Duodenal mucosa (tissue), 2 donors: Measurements from ENCODE around the gene CDC20B.
"Not testable (repeated sequence)": the region's sequence is repeated elsewhere in the genome, so short reads cannot be mapped to it uniquely, and the experiment has no call there.

Experiments
- H3K27ac ChIP-seq: one replicate; pipeline ENCODE4 v1.7.0; 2013; ENCODE audit warnings: low read depth, low read length
- H3K27me3 ChIP-seq, 2 donors: one replicate each; pipeline ENCODE4 v1.7.0; 2013; ENCODE audit warnings: low read length in 2 of 2, control low read depth in 1 of 2; ENCODE audit not compliant: insufficient read depth in 2 of 2, control insufficient read depth in 1 of 2
- H3K36me3 ChIP-seq, 2 donors: one replicate each; pipeline ENCODE4 v1.7.0; 2013; ENCODE audit warnings: low read length in 2 of 2, control low read depth in 1 of 2; ENCODE audit not compliant: insufficient read depth in 2 of 2, control insufficient read depth in 1 of 2
- H3K4me1 ChIP-seq, 2 donors: one replicate each; pipeline ENCODE4 v1.7.0; 2013; ENCODE audit warnings: low read length in 2 of 2, control low read depth in 1 of 2; ENCODE audit not compliant: insufficient read depth in 2 of 2, control insufficient read depth in 1 of 2
- H3K4me3 ChIP-seq, 2 donors: one replicate each; pipeline ENCODE4 v1.7.0; 2013; ENCODE audit warnings: low read length in 2 of 2, low read depth in 1 of 2
- H3K9ac ChIP-seq, 2 donors: one replicate each; pipeline ENCODE4 v1.7.0; 2013; ENCODE audit warnings: low read length in 2 of 2, low read depth in 1 of 2
- H3K9me3 ChIP-seq, 2 donors: one replicate each; pipeline ENCODE4 v1.7.0; 2013; ENCODE audit warnings: low read length in 2 of 2, control low read depth in 1 of 2; ENCODE audit not compliant: control insufficient read depth in 1 of 2

CDC20B gene

DNA sequence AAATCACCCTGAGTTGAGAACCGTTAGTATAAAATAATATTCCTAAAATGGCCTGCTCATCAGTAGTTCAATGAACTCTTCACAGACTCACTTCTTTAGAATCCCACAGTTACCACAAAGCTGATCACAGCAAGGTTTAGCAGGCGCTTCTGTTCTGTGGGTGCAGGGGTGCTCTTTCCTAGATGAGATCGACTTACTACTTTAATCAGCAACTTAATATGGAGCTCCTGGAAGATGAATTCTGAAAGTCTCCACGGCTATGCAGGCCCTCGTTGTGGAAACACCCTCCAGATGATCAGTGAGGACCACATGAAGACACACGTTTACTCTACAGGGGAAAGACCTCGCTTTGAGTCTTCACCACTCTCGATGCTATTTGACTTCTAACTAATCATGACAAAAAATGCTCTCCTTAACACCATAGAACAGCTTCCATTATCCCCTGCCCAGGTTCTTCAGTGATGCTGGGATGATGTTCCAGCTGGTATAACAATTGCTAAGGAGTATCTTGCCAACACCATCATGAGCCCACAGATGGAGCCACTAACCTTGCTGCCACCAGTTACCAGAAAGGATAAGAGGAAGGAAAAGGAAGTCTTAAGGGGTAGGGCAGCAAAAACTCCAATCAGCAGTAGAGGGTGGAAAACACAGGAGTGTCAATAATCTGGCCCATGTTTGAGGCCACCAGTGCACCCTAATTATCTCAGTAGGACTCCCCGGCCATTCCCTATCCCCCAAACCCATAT is 30.9 kb downstream of the CDC20B start:
- Histone ChIP-seq H3K36me3 (no peaks in the 10 kb centered on the region), H3K9ac (no peak overlapping the region), H3K27me3 (peaks cover 4 to 5% of the 10 kb centered on the region in 2 donors), H3K27ac (no peak overlapping the region), H3K4me3 (no peak overlapping the region), H3K4me1 (no peaks in the 10 kb centered on the region), H3K9me3 (no peaks in the 10 kb centered on the region)

GRCh38 chr5:55140908-55141665 is 31.9 kb downstream of the CDC20B start:
- peaks cover 4 to 5% of the 10 kb centered on the region in 2 donors for H3K27me3 ChIP-seq

GRCh38 chr5:55136521-55136920 is 36.5 kb downstream of the CDC20B start:
- Histone ChIP-seq H3K27me3 (peaks cover 0 to 4% of the 10 kb centered on the region in 2 donors), H3K4me3 (no peak overlapping the region), H3K4me1 (no peaks in the 10 kb centered on the region), H3K9me3 (no peaks in the 10 kb centered on the region), H3K36me3 (no peaks in the 10 kb centered on the region), H3K9ac (no peak overlapping the region), H3K27ac (no peak overlapping the region)

More at GRCh38 chr5:55140908-55141665, 31.9 kb downstream of the CDC20B start:
- Histone ChIP-seq H3K27ac (no peak overlapping the region), H3K4me3 (no peak overlapping the region), H3K36me3 (no peaks in the 10 kb centered on the region), H3K9ac (no peak overlapping the region), H3K9me3 (no peaks in the 10 kb centered on the region), H3K4me1 (no peaks in the 10 kb centered on the region)

DNA sequence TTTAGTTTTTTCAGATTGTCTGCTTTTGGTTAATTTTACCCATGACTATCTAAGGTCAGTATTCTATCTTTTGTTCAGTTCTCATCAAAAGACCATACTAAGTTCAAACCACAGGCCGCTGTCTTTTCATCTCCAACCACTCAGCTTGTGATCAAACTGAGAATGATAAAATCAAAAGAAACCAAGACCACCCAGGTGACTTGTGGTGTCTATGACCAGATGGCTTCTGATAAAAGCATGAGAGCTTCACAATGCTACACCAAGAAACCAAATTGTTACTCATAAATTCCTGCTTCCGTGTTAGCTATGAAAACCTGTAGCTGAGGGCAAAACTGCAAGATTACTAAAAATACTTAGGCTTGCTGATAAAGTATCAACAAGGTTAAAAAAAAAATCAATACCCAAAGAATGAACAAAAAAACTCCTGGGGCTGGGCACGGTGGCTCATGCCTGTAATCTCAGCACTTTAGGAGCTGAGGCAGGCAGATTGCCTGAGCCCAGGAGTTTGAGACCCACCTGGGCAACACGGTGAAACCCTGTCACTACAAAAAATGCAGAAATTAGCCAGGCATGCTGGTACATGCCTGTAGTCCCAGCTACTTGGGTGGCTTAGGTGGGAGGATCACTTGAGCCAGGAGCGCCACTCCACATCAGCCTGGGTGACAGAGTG is 38.8 kb downstream of the CDC20B start:
- Histone ChIP-seq H3K9ac (no peak overlapping the region), H3K4me3 (no peak overlapping the region), H3K27ac (no peak overlapping the region), H3K36me3 (no peaks in the 10 kb centered on the region), H3K9me3 (no peaks in the 10 kb centered on the region), H3K4me1 (no peaks in the 10 kb centered on the region), H3K27me3 (peaks cover 0 to 4% of the 10 kb centered on the region in 2 donors)

DNA sequence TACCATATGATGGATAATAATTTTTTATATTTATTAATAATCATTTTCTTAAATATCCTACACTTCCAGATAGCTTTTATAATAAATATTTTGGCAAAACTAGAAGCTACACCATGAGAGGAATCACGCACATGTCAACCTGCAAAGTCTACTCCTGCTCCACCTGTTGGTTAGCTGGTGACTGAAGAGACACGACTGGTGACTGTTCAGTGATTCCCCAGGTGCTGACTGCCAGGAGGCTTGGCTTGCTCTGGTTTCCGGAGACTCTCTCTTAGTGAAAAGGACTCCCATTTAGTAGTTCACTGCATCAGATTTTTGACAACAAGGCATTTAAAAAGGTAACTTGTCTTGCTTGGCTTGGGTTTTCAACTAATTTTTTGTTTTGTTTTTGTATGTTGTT is 49.6 kb downstream of the CDC20B start:
- Histone ChIP-seq H3K4me3 (no peak overlapping the region), H3K27ac (no peak overlapping the region)

GRCh38 chr5:55114061-55114460 is 58.9 kb downstream of the CDC20B start:
- Histone ChIP-seq H3K4me3 (no peak overlapping the region), H3K9me3 (no peaks in the 10 kb centered on the region), H3K27ac (no peak overlapping the region), H3K9ac (no peak overlapping the region), H3K4me1 (no peaks in the 10 kb centered on the region), H3K27me3 (no peaks in the 10 kb centered on the region), H3K36me3 (no peaks in the 10 kb centered on the region)

More for the DNA sequence above, 49.6 kb downstream of the CDC20B start:
- H3K4me1 ChIP-seq, result no peaks in the 10 kb centered on the region
- H3K27me3 ChIP-seq, result no peaks in the 10 kb centered on the region
- no peaks in the 10 kb centered on the region for H3K36me3 ChIP-seq
- H3K9me3 ChIP-seq, result no peaks in the 10 kb centered on the region
- H3K9ac ChIP-seq, result no peak overlapping the region

GRCh38 chr5:55113327-55113726 is 59.6 kb downstream of the CDC20B start:
- Histone ChIP-seq H3K4me1 (no peaks in the 10 kb centered on the region), H3K4me3 (no peak overlapping the region), H3K27me3 (no peaks in the 10 kb centered on the region), H3K36me3 (no peaks in the 10 kb centered on the region), H3K27ac (no peak overlapping the region), H3K9me3 (no peaks in the 10 kb centered on the region), H3K9ac (no peak overlapping the region)

DNA sequence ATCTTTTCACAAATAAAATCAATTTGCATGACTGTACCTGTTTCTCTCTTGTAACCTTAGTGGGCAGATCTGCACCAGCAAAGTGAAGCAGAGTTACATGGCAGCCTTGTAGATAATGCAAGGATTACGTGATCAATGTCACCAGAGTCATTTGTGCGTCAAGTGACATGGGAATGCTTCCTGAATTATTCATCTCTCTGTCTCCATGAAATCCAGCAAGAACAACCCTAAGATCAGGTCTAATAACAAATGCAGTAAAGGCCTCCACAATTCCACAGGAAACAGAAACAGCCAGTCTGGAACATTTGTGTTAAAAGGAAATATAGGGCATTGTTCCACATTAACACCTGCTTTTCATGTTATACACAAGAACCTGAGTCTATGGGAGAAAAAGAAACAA is 62.8 kb downstream of the CDC20B start:
- Histone ChIP-seq H3K36me3 (no peaks in the 10 kb centered on the region), H3K27ac (no peak overlapping the region)

DNA sequence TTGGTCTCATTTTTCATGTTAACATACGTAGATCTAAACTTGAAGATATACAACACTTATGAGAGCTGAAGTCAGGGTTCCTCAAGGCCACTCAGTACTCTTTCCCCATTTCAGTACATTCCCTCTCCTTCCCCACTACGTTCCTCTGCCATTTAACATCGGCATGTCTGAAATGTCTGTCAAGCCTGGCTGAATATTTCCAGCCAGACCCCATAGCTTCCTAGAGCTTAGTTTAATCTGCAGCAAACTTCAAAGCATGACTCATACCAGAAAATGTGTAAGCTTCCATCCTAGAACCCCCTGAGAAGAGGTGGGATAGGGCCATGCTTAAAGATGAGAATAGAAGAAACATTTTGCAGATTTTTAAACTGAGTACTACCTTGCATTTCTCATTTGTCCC is 64.3 kb downstream of the CDC20B start:
- no peaks in the 10 kb centered on the region for H3K4me1 ChIP-seq
- H3K4me3 ChIP-seq, result no peak overlapping the region
- no peak overlapping the region for H3K27ac ChIP-seq
- H3K36me3 ChIP-seq, result no peaks in the 10 kb centered on the region
- no peaks in the 10 kb centered on the region for H3K9me3 ChIP-seq
- no peak overlapping the region for H3K9ac ChIP-seq
- no peaks in the 10 kb centered on the region for H3K27me3 ChIP-seq

More for the DNA sequence above, 62.8 kb downstream of the CDC20B start:
- H3K4me1 ChIP-seq, result no peaks in the 10 kb centered on the region
- no peaks in the 10 kb centered on the region for H3K9me3 ChIP-seq
- H3K4me3 ChIP-seq, result no peak overlapping the region
- H3K9ac ChIP-seq, result no peak overlapping the region
- H3K27me3 ChIP-seq, result no peaks in the 10 kb centered on the region

DNA sequence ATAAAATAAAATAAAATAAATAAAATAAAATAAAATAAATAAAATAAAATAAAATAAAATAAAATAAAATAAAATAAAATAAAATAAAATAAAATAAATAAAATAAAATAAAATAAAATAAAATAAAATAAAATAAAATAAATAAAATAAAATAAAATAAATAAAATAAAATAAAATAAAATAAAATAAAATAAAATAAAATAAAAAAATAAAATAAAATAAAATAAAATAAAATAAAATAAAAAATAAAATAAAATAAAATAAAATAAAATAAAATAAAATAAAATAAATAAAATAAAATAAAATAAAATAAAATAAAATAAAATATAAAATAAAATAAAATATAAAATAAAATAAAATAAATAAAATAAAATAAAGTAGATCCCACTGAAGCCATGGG is 67.0 kb downstream of the CDC20B start:
- not testable (repeated sequence) for H3K4me3 ChIP-seq, H3K4me1 ChIP-seq, H3K36me3 ChIP-seq, H3K27me3 ChIP-seq, H3K27ac ChIP-seq, H3K9ac ChIP-seq, H3K9me3 ChIP-seq
